Measurements from ENCODE around the gene CCNB1.
"Not testable (repeated sequence)": the region's sequence is repeated elsewhere in the genome, so short reads cannot be mapped to it uniquely, and the experiment has no call there.

The CCNB1 gene

DNA sequence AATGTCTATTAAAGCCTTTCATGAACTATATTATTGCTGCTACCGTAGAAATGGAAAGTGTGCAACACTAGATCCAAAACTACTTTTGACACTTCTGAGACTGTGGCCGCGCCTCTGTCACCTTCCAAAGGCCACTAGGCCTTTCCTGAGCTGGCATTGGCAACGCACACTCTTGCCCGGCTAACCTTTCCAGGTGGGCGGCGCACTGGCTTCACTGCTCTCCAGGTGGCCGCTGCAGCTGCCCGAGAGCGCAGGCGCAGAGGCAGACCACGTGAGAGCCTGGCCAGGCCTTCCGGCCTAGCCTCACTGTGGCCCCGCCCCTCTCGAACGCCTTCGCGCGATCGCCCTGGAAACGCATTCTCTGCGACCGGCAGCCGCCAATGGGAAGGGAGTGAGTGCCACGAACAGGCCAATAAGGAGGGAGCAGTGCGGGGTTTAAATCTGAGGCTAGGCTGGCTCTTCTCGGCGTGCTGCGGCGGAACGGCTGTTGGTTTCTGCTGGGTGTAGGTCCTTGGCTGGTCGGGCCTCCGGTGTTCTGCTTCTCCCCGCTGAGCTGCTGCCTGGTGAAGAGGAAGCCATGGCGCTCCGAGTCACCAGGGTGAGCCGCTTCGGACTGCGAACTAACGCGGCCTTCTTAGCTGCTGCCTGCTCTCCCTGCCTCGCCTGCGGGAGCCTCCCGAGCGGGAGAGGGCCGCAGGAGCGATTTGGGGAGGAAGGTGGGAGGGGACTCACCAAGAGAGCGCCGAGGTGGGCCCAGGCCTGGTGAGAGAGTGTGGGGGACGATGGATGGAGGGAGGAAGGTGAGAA is at the start of gene CCNB1:
Gene CCNB1, plus strand, starts transcription at position 465 of the 807 bp plus-strand sequence. Its CDS starts 113 bp downstream, at position 578.
- peak; percentile 97 for DNase-seq (ENCODE audit: low spot score)

DNA sequence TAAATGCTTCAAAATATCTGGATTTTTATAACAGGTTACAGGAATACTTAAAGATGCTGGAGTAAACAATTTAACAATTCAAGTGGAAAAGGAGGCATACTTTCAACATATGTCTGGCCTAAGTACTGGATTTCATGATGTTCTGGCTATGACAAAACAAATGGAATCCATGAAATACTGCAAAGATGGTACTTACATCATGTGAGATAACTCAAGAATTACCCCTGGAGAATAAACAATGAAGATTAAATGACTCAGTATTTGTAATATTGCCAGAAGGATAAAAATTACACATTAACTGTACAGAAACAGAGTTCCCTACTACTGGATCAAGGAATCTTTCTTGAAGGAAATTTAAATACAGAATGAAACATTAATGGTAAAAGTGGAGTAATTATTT is 37.5 kb upstream of the CCNB1 start:
- DNase-seq (ENCODE audit: low spot score) = no peak

DNA sequence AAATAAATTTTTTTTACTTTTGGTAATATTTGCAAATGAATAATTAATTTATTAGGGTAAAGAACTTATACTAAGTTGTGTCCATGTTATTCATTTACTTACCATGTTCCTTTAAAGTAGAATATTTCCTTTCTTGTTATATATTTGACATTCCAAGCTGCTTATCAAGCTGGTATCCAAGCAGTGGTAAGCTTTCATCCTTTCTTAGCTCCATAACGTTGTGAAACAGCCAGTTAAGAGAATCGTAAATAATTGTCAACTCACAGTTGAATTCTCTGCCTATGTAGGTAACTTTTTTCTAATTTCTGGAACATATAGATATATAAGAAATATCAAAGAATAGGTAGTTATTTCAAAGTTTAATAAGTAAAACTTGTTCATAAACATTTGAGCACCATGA is 36.7 kb upstream of the CCNB1 start:
- DNase-seq (ENCODE audit: low spot score) = no peak

DNA sequence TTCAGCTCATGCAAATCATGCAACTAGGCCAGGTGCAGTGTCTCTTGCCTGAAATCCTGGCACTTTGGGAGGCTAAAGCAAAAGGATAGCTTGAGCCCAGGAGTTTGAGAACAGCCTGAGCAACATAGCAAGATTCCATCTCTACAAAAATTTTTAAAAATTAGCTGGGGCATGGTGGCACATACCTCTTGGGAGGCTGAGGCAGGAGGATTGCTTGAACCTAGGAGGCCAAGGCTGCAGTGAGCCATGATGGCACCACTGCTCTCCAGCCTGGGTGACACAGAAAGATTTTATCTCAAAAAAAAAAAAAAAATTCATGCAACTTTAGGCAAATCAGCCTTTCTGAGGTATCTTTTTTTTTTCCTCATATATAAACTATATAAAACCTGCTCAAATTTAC is 35.6 kb upstream of the CCNB1 start:
- no peak for DNase-seq (ENCODE audit: low spot score)

DNA sequence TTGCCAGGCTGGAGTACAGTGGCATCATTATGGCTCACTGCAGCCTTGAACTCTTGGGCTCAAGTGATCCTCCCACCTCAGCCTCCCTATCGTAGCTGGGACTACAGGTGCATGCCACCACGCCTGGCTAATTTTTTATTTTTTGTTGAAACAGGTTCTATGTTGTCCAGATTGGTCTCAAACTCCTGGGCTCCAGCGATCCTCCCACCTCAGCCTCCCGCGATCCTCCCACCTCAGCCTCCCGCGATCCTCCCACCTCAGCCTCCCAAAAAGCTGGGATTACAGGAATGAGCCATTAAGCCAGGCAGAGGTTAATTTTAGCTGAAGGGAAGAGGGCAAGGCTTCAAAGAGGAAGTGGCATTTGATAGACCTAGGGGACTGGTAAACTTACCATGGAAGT is 32.8 kb upstream of the CCNB1 start:
- DNase-seq (ENCODE audit: low spot score) = no peak

DNA sequence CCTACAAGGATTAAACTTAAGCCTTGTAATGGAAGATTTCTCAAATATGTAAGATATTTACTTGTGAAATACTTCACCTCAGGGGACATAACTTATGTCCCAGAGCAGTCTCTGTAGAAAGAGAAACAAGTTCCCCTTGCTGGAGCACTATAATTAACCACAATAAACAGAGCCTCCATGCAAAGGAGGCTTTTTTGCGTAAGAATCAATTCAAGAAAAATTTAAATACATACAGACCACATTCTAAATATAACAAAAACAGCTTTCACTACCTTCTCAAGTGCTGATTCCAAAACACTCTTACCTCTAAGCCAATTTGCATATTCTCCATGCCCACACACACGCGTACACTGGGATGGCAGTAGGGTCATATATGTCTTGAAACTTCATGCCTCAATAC is 30.7 kb upstream of the CCNB1 start:
- no peak for DNase-seq (ENCODE audit: low spot score)

DNA sequence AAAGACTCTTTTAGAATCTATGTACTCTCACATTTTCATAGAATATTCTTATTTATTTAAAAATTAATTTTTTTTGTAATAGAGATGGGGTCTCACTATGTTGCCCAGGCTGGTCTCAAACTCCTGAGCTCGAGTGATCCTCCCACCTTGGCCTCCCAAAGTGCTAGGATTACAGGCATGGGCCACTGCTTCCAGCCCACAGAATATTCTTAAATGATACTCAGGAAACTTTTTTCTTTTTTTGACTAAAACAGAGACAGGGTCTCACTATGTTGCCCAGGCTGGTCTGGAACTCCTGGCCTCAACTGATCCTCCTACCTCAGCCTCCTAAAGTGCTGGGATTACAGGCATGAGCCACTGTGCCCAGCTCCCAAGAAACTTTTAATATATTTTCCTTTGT is 29.7 kb upstream of the CCNB1 start:
- not testable (repeated sequence) for DNase-seq (ENCODE audit: low spot score)

DNA sequence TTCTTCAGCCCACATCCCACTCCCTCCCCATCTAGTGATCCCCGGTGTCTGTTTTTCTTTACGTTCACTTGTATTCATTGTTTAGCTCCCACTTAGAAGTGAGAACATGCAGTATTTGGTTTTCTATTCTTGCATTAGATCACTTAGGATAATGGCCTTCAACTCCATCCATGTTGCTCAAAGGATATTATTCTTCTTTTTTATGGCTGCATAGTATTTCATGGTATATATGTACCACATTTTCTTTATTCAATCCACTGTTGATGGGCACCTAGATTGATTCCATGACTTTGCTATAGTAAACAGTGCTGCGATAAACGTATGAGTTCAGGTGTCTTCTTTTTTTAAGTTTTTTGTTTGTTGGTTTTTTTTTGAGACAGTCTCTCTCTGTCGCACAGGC is 29.1 kb upstream of the CCNB1 start:
- no peak for DNase-seq (ENCODE audit: low spot score)

DNA sequence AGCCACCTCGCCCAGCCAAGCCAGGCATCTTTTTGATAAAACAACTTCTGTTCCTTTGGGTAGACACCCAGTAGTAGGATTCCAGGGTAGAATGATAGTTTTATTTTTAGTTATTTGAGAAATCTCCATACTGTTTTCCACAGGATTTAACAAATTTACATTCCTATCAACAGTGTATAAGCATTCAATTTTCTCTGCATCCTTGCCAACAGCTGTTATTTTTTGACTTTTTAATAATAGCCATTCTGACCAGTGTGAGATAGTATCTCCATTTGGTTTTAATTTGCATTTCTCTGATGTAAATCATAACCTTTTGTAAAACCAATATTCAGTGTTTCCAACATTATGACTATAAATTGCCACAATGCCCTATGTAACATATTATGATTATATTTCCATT is 28.2 kb upstream of the CCNB1 start:
- no peak for DNase-seq (ENCODE audit: low spot score)

DNA sequence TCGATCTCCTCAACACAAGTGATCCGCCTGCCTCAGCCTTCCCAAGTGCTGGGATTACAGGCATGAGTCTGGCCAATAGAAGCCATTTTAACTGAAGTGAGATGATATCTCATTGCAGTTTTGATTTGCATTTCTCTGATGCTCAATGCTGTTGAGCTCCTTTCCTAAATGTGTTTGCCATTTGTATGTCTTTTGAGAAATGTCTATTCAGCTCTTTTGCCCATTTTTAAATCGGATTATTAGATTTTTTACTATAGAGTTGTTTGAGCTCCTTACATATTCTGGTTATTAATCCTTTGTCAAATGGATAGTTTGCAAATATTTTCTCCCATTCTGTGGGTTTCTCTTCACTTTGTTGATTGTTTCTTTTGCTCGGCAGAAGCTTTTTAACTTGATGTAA is 26.7 kb upstream of the CCNB1 start:
- not testable (repeated sequence) for DNase-seq (ENCODE audit: low spot score)

DNA sequence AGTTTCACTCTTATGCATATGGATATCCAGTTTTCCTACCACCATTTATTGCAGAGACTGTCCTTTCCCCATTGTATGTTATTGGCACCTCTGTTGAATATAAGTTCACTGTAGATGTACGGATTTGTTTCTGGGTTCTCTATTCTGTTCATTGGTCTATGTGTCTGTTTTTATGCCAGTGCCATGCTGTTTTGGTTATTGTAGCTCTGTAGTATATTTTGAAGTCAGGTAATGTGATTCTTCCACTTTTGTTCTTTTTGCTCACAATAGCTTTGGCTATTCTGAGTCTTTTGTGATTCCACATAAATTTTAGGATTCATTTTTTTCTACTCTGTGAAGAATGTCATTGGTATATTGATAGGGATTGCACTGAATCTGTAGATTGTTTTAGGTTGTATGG is 26.1 kb upstream of the CCNB1 start:
- DNase-seq (ENCODE audit: low spot score) = no peak

DNA sequence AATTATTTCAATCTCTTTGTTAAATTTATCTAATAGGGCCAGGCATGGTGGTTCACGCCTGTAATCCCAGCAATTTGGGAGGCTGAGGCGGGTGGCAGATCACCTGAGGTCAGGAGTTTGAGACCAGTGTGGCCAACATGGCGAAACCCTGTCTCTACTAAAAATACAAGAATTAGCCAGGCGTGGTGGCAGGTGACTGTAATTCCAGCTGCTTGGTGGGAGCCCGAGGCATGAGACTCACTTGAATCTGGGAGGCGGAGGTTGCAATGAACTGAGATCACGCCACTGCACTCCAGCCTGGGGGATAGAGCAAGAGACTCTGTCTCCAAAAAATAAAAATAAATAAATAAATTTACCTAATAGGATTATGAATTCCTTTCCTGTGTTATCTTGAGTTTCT is 18.4 kb upstream of the CCNB1 start:
- not testable (repeated sequence) for DNase-seq (ENCODE audit: low spot score)

DNA sequence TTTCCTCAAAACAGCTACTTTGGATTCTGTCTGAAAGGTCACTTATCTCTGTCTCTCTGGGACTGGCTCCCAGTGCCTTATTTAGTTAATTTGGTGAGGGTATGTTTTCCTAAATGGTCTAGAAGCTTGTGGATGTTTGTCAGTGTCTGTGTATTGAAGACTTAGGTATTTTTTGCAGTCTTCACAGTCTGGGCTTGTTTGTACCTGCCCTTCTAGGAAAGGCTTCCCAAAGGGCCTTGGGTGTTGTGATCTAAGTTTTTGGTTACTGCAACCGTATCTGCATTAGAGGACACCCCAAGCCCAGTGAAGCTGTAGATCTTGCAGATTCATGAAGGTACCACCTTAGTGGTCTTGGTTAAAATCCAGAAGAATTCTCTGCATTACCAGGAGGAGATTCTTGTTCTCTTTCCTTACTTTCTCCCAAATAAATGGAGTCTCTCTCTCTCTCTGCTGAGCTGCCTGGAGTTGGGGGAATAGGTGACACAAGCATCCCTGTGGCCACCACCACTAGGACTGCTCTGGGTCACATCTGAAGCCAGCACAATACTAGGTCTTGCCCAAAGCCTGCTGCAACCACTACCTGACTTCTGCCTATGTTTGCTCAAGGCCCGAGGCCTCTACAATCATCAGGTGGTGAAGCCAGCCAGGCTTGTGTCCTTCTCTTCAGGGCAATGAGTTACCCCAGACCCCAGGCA is 17.8 kb upstream of the CCNB1 start:
- no peak for DNase-seq (ENCODE audit: low spot score)

DNA sequence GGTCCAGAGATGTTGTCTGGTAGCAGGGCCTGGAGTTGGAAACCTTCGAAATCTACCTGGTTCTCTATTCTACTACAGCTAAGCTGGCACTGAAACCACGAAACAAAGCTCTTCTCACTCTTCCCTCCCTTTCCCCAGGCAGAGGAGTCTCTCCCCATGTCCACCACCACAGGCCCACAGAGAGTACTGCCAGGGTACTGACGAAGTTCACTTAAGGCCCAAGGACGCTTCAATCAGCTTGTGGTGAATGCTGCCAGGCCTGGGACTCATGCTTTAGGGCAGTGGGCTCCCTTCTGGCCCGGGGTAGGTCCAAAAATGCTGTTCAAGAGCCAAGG is 17.3 kb upstream of the CCNB1 start:
- DNase-seq (ENCODE audit: low spot score) = no peak

DNA sequence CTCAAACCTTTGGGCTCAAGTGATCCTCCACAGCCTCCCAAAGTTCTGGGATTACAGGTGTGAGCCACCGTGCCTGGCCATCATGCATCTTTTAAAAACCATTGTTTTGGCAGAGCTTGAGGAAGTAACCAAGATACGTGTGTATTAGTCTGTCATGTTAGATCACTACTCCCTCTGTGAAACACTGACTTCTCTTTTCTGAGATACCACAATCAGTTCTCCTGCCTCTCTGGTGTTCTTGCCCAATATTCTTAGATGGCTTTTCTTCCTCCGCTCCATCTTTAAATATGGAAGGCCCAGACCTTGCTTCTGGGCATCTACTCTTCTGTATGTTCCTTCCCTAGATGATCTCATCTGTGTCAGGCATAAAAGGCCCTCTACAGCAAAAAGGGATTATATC is 14.2 kb upstream of the CCNB1 start:
- no peak for DNase-seq (ENCODE audit: low spot score)

DNA sequence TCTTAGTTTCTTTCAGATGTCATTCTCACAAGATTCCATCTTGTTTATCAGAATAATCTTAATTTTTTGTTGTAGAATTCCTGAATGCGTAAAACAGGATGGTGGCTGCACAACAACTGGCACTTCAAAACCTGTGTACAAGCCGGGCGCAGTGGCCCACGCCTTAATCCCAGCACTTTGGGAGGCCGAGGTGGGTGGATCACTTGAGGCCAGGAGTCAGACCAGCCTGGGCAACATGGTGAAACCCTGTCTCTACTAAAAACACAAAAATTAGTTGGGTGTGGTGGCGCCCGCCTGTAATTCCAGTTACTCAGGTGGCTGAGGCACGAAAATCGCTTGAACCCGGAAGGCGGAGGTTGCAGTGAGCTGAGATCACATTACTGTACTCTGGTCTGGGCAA is 10.5 kb upstream of the CCNB1 start:
- no peak for DNase-seq (ENCODE audit: low spot score)

DNA sequence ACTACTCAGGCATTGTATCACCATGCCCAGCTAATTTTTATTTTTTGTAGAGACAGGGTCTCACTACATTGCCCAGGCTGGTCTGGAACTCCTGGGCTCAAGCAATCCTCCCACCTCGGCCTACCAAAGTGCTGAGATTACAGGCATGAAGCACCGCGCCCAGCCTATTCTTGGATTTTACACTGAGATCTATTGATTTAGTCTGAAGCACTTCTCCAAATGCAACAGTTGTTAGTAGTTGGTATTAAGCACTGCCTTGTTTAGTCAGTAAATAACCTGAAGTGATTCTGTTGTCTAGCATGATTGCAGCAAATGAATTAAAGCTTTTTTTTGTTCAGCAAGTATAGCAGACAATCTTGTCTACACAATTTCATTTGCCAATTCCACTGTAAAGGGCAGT is 8.9 kb upstream of the CCNB1 start:
- DNase-seq (ENCODE audit: low spot score) = no peak

DNA sequence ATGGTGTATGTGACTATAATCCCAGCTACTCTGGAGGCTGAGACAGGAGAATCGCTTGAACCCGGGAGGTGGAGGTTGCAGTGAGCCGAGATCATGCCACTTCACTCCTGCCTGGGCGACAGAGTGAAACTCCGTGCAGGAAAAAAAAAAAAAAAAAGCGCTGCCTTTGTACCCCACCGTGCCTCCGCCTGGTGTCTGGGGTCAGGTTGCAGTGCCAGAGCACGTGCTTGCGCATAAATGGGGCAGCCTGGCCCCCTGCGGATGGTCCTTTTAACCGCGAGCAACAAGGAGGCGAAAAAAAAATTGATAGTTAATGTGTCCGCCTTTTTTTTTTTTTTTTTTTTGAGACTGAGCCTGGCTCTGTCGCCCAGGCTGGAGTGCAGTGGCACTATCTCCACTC is 6.3 kb upstream of the CCNB1 start:
- DNase-seq (ENCODE audit: low spot score) = no peak

DNA sequence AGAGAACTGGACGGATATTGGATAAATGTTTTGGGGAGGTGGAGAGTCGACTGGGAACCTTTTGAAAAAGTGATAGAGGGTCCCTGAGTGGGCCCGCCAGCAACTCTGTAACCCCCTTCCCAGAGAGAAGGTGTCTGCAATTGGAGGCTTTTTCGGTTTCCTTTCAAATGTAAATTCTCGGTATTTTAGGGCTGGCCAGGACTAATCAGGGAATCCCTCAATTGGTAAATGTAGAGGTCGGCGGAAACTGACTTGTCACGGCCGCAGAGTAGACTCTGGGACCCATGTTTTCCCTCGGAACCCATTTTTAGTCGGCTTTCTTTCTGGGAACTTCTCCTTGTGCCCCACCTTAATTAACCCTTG is 524 bp downstream of the CCNB1 start:
- no peak for DNase-seq (ENCODE audit: low spot score)

DNA sequence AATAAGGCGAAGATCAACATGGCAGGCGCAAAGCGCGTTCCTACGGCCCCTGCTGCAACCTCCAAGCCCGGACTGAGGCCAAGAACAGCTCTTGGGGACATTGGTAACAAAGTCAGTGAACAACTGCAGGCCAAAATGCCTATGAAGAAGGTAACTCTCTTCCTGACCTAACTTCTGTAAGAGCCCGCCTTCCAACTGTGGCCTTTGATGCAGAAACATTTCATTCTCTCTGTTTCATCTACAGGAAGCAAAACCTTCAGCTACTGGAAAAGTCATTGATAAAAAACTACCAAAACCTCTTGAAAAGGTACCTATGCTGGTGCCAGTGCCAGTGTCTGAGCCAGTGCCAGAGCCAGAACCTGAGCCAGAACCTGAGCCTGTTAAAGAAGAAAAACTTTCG is 979 bp downstream of the CCNB1 start:
- no peak for DNase-seq (ENCODE audit: low spot score)

DNA sequence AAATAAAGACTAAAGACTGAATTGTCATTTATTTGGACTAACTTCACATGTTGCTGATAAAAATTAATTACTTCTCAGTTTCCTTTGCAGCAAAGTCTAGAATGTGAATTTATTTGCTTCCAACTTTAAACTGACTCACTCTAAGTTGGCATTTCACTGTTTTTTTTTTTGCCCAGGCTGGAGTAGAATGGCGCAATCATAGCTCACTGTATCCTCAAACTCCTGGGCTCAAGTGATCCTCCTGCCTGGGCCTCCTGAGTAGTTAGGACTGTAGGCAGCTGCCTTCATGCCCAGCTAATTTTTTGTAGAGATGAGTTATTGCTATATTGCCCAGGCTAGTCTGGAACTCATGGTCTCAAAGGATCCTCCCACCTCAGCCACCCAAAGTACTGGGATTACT is 3.5 kb downstream of the CCNB1 start:
- no peak for DNase-seq (ENCODE audit: low spot score)

DNA sequence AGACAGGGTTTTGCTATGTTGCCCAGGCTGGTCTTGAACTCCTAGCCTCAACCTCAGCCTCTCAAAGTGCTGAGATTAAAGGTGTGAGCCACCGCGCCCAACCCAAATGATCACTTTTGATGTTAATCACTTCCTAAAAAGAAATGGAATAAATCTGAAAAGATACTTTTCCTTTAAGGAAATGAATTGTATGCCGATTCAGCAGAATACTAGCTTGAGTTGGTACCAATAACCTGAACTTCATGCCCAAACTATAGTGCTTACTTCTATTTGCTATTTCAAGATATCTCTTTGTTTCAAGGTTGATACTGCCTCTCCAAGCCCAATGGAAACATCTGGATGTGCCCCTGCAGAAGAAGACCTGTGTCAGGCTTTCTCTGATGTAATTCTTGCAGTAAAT is 4.0 kb downstream of the CCNB1 start:
- no peak for DNase-seq (ENCODE audit: low spot score)

DNA sequence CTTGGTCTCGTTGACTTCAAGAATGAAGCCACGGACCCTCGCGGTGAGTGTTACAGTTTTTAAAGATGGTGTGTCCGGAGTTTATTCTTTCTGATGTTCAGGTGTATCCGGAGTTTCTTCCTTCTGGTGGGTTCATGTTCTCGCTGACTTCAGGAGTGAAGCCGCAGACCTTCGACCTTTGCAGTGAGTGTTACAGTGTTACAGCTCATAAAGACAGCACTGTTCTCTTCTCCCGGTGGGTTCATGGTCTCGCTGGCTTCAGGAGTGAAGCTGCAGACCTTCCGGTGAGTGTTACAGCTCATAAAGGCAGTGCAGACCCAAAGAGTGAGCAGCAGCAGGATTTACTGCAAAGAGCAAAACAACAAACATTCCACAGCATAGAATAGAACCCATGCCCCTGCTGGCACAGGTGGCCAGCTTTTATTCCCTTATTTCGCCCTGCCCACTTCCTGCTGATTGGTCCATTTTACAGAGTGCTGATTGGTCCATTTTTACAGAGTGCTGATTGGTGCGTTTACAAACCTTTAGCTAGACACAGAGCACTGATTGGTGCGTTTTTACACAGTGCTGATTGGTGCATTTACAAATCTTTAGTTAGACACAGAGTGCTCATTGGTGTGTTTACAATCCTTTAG is 14.8 kb downstream of the CCNB1 start:
- not testable (repeated sequence) for DNase-seq (ENCODE audit: low spot score)

DNA sequence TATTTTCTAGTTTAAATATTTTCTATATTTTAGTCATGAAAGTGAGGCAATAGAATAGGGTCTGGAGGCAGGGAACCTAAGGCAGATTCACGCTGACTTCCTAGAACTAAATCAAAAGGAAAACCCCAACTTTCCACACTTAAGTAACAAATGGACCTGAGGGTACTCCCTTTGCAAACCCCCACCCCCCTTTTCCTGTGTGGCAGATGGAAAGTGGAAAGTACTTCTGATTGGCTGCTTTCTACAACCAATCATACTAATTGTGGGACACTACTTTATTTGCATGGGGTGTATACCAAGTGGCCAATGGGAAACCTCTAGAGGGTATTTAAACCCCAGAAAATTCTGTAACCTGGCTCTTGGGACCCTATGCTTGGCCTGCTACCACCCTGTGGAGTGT is 17.7 kb downstream of the CCNB1 start:
- DNase-seq (ENCODE audit: low spot score) = no peak
